Hypothalamus (tissue), 51 donors: ENCODE measurements around the gene TARDBP.
"Not testable (repeated sequence)": the region's sequence is repeated elsewhere in the genome, so short reads cannot be mapped to it uniquely, and the experiment has no call there.

Source experiments
- DNase-seq, 51 donors: peaks; one replicate each; lab custom pipeline; 2025; lab: John Stamatoyannopoulos, UW

TARDBP gene

GRCh38 chr1:10990828-10991227 lies 21.6 kb upstream of the TARDBP start:
- DNase-seq = no peak

- not testable (repeated sequence) for DNase-seq
Measured at GRCh38 chr1:10992004-10992403, 20.4 kb upstream of the TARDBP start.

- DNase-seq = no peak
Measured at GRCh38 chr1:10992864-10993263, 19.6 kb upstream of the TARDBP start.

- no peak for DNase-seq
Measured at GRCh38 chr1:10996100-10996499, 16.4 kb upstream of the TARDBP start.

- DNase-seq = no peak
Measured at GRCh38 chr1:11000526-11000925, 11.9 kb upstream of the TARDBP start.

GRCh38 chr1:11013160-11013531 lies 692 bp downstream of the TARDBP start:
- DNase-seq = no peak

GRCh38 chr1:11019358-11019757 lies 6.9 kb downstream of the TARDBP start:
- not testable (repeated sequence) for DNase-seq

GRCh38 chr1:11019971-11020370 lies 7.5 kb downstream of the TARDBP start:
- no peak for DNase-seq

GRCh38 chr1:11023201-11023600 lies 10.7 kb downstream of the TARDBP start:
- DNase-seq = no peak

GRCh38 chr1:11024154-11024873 lies 11.9 kb downstream of the TARDBP start:
- DNase-seq = no peak

- no peak for DNase-seq
Measured at GRCh38 chr1:11024874-11025203, 12.4 kb downstream of the TARDBP start.

- DNase-seq = no peak
Measured at GRCh38 chr1:11025618-11026017, 13.2 kb downstream of the TARDBP start.

GRCh38 chr1:11026052-11026451 lies 13.6 kb downstream of the TARDBP start:
- no peak for DNase-seq

- no peak for DNase-seq
Measured at GRCh38 chr1:11026903-11027302, 14.4 kb downstream of the TARDBP start.

- DNase-seq = no peak
Measured at GRCh38 chr1:11027316-11027715, 14.9 kb downstream of the TARDBP start.

GRCh38 chr1:11028018-11028417 lies 15.6 kb downstream of the TARDBP start:
- no peak for DNase-seq

- DNase-seq = no peak
Measured at GRCh38 chr1:11030865-11031264, 18.4 kb downstream of the TARDBP start.

GRCh38 chr1:11031624-11032262 lies 19.3 kb downstream of the TARDBP start:
- DNase-seq = no peak

- DNase-seq = not testable (repeated sequence)
Measured at GRCh38 chr1:11037019-11037739, 24.7 kb downstream of the TARDBP start.

GRCh38 chr1:11037740-11038182 lies 25.3 kb downstream of the TARDBP start:
- DNase-seq = peak in 50 of 51 donors; percentile 11 to 91 (median 71)

GRCh38 chr1:11039351-11040104 lies 27.1 kb downstream of the TARDBP start:
- no peak for DNase-seq
